Measurements from ENCODE around the gene LAMA1. TPM values are rescaled to one million over a fixed set of nuclear protein-coding genes. Genes with fewer than 3 reads are reported as not detected.

LAMA1 gene
- total and polyA plus RNA-seq, 2 of the 4 experiments (the other 2 are of a cell fraction) = 10.9 to 15.5 TPM

- BruUV-seq (replicated peaks) = no TSS peak
- WGBS, 2 experiments (ENCODE audit: extremely low coverage in 2 of 2, insufficient read length in 1 of 2) = 33% methylated on average over 3 of the region's 7 CpGs; no CpG with 5 or more reads in 1 of the 2 experiments
Observed at GRCh38 chr18:7096838-7097237, 20.8 kb downstream of the LAMA1 start.

More at GRCh38 chr18:7096838-7097237, 20.8 kb downstream of the LAMA1 start:
- H3K4me2 ChIP-seq (ENCODE audit: low read depth, low read length) = no peak overlapping the region
- H3K9me3 ChIP-seq (ENCODE audit: control insufficient read depth, insufficient read depth, low read length) = no peaks in the 10 kb centered on the region
- TF ChIP-seq, protein P1, sequence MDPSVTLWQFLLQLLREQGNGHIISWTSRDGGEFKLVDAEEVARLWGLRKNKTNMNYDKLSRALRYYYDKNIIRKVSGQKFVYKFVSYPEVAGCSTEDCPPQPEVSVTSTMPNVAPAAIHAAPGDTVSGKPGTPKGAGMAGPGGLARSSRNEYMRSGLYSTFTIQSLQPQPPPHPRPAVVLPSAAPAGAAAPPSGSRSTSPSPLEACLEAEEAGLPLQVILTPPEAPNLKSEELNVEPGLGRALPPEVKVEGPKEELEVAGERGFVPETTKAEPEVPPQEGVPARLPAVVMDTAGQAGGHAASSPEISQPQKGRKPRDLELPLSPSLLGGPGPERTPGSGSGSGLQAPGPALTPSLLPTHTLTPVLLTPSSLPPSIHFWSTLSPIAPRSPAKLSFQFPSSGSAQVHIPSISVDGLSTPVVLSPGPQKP (IDR thresholded peaks at IDR 0.05; ENCODE audit: borderline replicate concordance, low read depth, low read length) = no peak
- no peak for TF ChIP-seq CHD1 (IDR thresholded peaks at IDR 0.05; ENCODE audit: low read depth, low read length)
- TF ChIP-seq USF2 (IDR thresholded peaks at IDR 0.05; ENCODE audit: low read depth, low read length) = no peak
- no peak for TF ChIP-seq CEBPB (IDR thresholded peaks at IDR 0.05; ENCODE audit: low read depth, low read length)
- TF ChIP-seq RFX5 (IDR thresholded peaks at IDR 0.05; ENCODE audit: low read depth, low read length) = no peak
- no peak for TF ChIP-seq MAFK (IDR thresholded peaks at IDR 0.05; ENCODE audit: low read depth, low read length)
- no peaks in the 10 kb centered on the region for H3K4me1 ChIP-seq (ENCODE audit: control insufficient read depth, insufficient read depth, low read length)
- no peak overlapping the region for H2BK15ac ChIP-seq (ENCODE audit: low read depth, low read length)
- H3K56ac ChIP-seq (ENCODE audit: extremely low read depth, insufficient read depth, low read length) = no peak overlapping the region
- H3K79me1 ChIP-seq (ENCODE audit: low read depth in 1 of 2, low read length in 2 of 2) = no peaks in the 10 kb centered on the region
- in situ Hi-C loops (cut with MboI; ENCODE audit: low sequenced_read_pairs) = no loop called here
- intact Hi-C loops (cut with micrococcal nuclease) = no loop called here
- H2BK20ac ChIP-seq (ENCODE audit: low read depth, low read length) = no peak overlapping the region
- H3K4ac ChIP-seq (ENCODE audit: low read depth, low read length) = no peak overlapping the region
- dilution Hi-C loops (cut with HindIII; ENCODE audit: low sequenced_read_pairs, unreplicated experiment) = no loop called here
- no peak overlapping the region for H3K14ac ChIP-seq (replicated peaks; ENCODE audit: low read depth, low read length)
- H3K9ac ChIP-seq (ENCODE audit: low read depth, low read length) = no peak overlapping the region
- DNase-seq = no peak
- no peak overlapping the region for H4K91ac ChIP-seq (ENCODE audit: insufficient read depth, low read depth, low read length)
- no peak overlapping the region for H4K5ac ChIP-seq (ENCODE audit: low read depth, low read length)
- no peak for ATAC-seq (ENCODE audit: low read depth)
- H3K36me3 ChIP-seq (ENCODE audit: control insufficient read depth, insufficient read depth, low read length) = no peaks in the 10 kb centered on the region
- no peak overlapping the region for H3K27ac ChIP-seq (ENCODE audit: insufficient read depth, low read length)
- no peak overlapping the region for H3K18ac ChIP-seq (ENCODE audit: low read depth, low read length)
- H4K20me1 ChIP-seq (ENCODE audit: insufficient read depth, low read length) = no peaks in the 10 kb centered on the region
- H2AFZ ChIP-seq (replicated peaks; ENCODE audit: low read length, poor library complexity) = no peak overlapping the region
- H3K4me3 ChIP-seq (ENCODE audit: insufficient read depth, low read depth, low read length) = no peak overlapping the region
- no peaks in the 10 kb centered on the region for H3K9me1 ChIP-seq (ENCODE audit: insufficient read depth, low read length)
- no peaks in the 10 kb centered on the region for H3K27me3 ChIP-seq (ENCODE audit: control insufficient read depth, insufficient read depth, low read length)
- ChIA-PET POLR2A (ENCODE audit: unreplicated experiment) (no interaction called here), CTCF (no interaction called here)
- no peak overlapping the region for H4K8ac ChIP-seq (ENCODE audit: low read depth in 2 of 2, low read length in 2 of 2)
- no peak overlapping the region for H2BK120ac ChIP-seq (ENCODE audit: low read depth, low read length)
- no peak overlapping the region for H2AK9ac ChIP-seq (replicated peaks; ENCODE audit: low read depth, low read length, poor library complexity)
- no peak overlapping the region for H2AK5ac ChIP-seq (ENCODE audit: low read depth, low read length)
- no peak overlapping the region for H2BK5ac ChIP-seq (ENCODE audit: low read depth, low read length, poor library complexity, severe bottlenecking)
- no peak overlapping the region for H3K23ac ChIP-seq (ENCODE audit: low read depth, low read length)
